Panc1 (cell line): Measurements from ENCODE around the gene COPB2.

ENCODE experiments used
- POLR2AphosphoS5 ChIP-seq: IDR thresholded peaks from 2 replicates; pipeline ENCODE4 v1.6.1; 2012; ENCODE audit warnings: mild to moderate bottlenecking, low read depth, low read length, moderate library complexity
- TCF7L2 ChIP-seq: IDR thresholded peaks from 2 replicates; pipeline ENCODE4 v1.6.1; 2011; ENCODE audit warnings: mild to moderate bottlenecking, low read depth, low read length, inconsistent platforms
- TF ChIP-seq, protein P1 (sequence below): fragments of 450-650 bp; IDR thresholded peaks from 2 replicates; pipeline ENCODE4 v1.5.1; 2017; ENCODE audit warnings: mild to moderate bottlenecking

DNA sequence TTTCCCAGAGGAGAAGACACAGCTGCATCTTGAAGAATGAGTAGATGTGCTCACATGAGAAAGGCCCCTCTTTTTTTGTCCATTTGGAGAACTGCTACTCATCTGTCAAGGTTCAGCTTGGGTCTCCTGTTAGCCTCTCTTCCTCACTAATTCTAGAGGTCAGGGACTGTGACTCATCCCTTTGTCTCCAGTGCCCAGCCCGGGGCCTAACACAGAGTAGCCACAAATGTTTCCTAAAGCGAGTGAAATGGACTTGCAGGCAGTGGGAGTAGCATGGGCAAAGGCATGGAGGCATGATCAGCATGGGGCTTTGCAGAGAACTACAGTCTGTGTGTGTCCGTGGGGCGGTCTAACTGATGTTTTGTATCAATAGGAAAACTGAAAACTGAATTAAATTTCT lies 79.6 kb downstream of the COPB2 start:
- TF ChIP-seq POLR2AphosphoS5 (no peak), TCF7L2 (no peak)
- TF ChIP-seq, protein P1, sequence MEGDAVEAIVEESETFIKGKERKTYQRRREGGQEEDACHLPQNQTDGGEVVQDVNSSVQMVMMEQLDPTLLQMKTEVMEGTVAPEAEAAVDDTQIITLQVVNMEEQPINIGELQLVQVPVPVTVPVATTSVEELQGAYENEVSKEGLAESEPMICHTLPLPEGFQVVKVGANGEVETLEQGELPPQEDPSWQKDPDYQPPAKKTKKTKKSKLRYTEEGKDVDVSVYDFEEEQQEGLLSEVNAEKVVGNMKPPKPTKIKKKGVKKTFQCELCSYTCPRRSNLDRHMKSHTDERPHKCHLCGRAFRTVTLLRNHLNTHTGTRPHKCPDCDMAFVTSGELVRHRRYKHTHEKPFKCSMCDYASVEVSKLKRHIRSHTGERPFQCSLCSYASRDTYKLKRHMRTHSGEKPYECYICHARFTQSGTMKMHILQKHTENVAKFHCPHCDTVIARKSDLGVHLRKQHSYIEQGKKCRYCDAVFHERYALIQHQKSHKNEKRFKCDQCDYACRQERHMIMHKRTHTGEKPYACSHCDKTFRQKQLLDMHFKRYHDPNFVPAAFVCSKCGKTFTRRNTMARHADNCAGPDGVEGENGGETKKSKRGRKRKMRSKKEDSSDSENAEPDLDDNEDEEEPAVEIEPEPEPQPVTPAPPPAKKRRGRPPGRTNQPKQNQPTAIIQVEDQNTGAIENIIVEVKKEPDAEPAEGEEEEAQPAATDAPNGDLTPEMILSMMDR = no peak
